ENCODE measurements around the gene NTN1.
"Not testable (repeated sequence)": the region's sequence is repeated elsewhere in the genome, so short reads cannot be mapped to it uniquely, and the experiment has no call there.

NTN1 gene

DNA sequence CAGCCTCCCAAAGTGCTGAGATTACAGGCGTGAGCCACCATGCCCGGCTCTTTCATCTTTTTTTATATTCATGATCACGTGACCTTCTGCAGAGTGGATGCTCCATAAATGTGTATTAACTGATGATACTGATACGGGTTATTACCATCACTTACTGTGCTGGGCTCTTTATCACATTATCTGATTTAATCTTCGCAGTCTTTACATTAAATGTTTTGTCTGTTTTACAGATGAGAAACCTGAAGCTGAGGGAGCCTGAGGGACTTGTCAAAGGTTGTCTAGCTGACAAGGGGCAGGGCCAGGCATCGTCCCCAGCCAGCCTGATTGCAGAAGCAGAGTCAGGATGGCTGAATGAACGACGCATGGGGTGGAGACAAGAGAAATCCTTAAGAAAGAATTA lies 104.4 kb downstream of the NTN1 start:
- DNase-seq, result no peak

DNA sequence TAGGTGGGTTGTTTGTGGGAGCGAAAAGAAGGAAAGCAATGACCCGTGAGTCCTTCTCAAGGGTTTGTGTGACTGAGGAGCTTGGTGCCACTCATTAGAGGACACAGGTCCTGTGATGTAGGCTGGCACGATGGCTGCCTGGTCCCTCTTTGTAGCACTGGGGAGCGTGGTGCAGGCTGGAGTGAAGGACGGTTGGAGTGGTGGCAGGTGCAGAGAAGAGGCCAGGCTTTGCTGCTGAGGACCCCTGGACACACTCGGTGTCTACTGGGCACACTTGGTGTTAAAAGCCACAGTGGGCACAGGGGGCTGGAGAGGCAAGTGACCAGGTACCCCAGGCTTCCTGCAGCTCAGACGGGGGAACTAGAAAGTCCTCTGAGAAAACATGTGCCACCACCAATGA lies 106.0 kb downstream of the NTN1 start:
- DNase-seq, result no peak

DNA sequence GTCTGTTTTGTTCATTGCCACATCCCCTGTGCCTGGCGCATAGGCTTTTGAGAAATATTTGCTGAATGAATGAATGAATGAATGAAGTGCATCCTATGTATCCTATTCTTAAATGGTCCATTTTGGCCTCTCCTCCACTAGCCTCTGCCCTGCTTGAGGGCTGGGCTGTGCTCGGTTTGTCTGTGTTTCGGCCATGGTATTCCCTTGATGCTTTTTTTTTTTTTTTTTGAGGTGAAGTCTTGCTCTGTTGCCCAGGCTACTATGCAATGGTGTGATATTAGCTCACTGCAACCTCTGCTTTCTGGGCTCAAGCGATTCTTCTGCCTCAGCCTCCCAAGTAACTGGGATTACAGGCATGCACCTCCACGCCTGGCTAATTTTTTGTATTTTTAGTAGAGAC lies 110.1 kb downstream of the NTN1 start:
- DNase-seq, result no peak

DNA sequence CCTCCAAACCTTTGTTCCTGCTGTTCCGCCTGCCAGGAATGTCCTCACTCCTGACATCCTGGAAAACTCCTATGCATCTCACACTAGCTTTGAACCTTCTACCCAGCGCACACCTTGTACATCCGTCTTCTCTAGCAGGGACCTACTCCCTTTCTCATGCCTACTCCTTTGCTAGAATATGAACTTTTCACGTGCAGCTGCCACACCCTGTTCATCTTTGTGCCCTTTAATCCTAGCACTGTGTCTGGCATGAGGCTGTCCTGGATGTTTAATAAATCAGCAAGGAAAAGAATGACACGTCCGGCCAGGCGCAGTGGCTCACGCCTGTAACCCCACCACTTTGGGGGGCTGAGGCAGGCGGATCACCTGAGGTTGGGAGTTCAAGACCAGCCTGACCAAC lies 111.0 kb downstream of the NTN1 start:
- DNase-seq, result no peak

- DNase-seq, result no peak
Observed at GRCh38 chr17:9132944-9133610, 111.8 kb downstream of the NTN1 start.

GRCh38 chr17:9138161-9138717 lies 116.9 kb downstream of the NTN1 start:
- DNase-seq, result no peak

GRCh38 chr17:9139695-9140094 lies 118.4 kb downstream of the NTN1 start:
- no peak for DNase-seq

- no peak for DNase-seq
Observed at GRCh38 chr17:9140550-9141424, 119.5 kb downstream of the NTN1 start.

DNA sequence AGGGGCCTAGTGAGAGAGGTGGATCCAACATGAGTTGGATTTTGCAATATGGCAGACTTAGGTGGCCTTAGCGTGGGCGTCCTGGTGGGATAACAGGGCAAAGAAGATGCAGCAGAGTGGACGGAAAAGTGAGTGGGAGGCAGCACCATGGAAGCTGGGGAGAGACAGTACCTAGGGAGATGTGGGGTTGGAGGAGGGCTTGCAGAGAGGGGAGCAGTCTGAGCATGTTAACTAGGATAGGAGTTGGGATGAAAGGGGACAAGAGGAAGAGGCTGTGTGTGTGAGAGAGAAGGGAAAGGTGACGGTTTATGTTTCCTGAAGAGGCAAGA lies 120.1 kb downstream of the NTN1 start:
- DNase-seq, result no peak

GRCh38 chr17:9142772-9143494 lies 121.6 kb downstream of the NTN1 start:
- no peak for DNase-seq

GRCh38 chr17:9144502-9145249 lies 123.4 kb downstream of the NTN1 start:
- DNase-seq, result no peak

DNA sequence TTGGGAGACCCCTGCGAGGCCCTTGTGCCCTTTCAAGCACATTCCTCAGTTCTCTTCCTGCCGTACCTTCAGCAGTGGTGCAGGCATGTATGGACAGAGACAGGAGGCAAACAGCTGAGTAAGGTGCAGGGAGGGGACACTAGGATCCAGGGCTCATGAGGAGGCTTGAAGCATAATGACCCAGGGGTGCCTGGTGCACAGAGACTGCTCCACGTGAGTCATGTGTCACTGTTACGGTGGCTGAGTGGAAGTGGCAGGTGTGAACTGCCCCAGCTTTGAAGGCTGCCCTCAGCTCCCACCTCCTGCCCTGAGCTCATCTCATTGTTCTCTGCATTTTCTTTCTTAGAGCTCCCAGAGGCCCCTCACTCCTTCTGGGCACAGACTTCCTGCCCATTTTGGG lies 124.8 kb downstream of the NTN1 start:
- no peak for DNase-seq

DNA sequence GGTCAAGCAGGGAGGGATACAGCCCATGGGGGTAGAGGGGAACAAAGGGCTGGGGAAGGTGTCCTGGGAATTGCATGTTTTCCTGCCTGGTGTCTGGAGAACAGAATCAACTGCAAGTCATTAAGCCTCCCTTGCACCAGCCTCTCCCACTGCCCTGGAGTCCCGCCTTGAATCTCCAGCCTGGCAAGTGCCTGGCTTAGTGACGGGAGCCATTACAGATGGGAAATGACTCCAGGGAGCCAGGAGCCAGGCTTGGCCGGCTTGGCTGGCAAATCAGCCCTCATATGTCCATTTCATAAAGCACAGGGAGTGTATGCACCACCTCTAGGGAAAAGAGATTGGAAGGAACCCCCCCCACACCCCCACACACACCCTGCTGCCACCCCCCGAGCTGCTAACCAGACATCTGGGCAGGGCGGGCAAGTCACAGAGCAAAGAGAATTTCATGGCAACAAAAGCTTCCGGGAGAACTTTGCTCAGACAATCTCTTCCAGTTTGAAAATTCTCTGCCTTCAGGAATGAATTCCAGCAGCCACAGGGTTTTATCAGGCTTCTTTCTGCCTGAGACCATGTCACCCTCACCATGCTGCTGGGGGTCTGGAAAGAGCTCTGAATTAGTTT lies 127.7 kb downstream of the NTN1 start:
- no peak for DNase-seq

DNA sequence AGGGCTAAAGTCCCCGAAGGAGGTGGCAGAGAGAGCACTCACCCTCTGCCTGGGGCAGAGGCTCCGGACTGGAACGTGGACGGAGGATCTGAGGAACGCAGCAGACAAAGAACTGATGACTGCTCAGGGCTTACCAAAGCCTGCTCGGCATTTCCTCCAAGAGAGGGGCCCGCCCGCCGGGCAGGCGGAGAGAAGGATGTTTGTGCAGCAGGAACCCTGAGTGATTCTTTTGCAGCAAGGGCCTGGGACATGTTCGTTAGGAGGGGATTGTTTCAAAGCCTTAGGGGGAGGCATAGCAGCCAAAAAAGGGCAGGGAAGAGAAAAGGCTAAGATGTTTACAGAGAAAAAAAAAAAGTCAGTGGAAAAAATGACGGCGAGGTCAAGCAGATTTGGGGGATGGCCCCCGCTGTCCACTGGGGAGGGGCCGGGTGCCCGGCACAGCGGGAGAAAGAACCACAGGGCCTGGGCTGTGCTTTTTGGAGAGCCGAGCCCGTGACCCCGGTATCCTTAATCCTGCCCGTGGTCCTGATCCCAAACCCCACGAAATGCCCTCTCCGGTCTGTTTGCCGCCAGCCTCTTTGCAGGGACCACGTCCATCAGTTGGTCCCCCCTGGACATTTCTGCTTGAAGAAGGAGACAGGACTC lies 129.3 kb downstream of the NTN1 start:
- DNase-seq, result no peak

DNA sequence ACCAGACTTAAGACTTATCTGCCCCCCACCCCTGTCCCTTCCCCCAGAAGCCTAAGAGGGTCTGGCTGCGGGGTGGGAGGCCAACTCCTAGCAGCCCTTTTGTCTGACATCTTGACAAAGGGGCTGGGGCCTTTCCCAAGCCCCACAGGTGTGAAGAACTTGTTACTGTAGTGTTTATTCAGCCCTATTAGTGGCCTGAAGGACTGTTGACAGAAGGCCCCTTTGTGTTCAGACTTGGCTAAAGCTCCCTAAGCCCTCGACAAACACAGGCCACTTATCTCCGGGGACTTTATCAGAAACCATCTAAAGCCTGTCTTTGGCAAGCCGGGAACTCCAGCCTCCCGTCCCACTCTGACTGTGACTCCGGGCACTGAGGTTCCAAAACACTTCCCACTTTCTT lies 129.8 kb downstream of the NTN1 start:
- DNase-seq, result no peak

DNA sequence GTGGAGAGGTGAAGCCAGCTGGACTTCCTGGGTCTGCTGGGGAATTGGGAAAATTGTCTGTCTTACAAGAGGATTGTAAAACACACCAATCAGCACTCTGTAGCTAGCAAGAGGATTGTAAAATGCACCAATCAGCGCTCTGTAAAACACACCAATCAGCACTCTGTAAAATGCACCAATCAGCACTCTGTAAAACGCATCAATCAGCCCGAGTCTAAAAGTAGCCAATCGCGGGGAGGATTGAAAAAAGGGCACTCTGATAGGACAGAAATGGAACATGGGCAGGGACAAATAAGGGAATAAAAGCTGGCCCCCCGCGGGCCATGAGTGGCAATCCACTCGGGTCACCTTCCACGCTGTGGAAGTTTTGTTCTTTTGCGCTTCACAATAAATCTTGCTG lies 130.4 kb downstream of the NTN1 start:
- not testable (repeated sequence) for DNase-seq

DNA sequence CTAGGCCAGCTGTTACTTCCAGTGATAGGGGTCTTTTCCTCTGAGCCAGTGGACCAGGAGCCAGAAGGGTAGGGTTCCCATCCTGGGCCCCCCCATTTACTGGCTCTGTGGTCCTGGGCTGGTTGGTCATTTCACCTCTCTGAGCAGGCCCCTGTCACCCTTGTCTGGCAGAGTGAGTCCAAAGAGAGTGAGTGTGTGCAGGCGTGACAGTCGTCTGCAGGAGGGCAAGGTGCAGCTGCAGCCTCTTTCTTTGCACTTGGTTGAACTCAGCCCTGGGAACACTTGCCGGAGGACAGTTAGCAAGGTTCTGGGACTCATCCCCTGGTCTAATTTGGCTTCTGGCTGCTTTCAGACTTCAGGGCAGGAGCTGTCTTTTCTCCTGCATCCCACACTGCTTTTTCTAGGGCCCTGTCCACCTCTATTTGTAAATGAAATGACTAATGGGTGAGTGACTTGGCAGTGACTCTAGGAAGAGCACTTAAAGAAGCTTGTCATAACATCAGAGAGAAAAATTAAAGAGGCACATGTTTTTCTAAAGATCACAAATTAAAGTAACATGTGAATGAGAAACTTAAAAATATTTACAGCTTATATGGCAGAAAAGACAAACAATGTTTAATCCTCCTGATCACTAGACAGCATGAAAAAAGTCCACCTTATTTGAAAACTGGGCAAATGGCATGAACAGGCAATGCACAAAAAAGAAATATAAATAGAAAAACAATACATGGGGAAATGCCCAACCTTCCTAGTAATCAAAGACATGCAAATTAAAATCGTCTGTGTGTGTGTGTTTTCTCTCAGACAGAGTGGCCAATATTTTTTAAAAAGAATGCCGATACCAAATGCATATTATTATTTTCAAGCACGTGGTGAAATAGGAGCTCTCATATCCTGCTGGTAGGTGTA lies 137.5 kb downstream of the NTN1 start:
- no peak for DNase-seq

DNA sequence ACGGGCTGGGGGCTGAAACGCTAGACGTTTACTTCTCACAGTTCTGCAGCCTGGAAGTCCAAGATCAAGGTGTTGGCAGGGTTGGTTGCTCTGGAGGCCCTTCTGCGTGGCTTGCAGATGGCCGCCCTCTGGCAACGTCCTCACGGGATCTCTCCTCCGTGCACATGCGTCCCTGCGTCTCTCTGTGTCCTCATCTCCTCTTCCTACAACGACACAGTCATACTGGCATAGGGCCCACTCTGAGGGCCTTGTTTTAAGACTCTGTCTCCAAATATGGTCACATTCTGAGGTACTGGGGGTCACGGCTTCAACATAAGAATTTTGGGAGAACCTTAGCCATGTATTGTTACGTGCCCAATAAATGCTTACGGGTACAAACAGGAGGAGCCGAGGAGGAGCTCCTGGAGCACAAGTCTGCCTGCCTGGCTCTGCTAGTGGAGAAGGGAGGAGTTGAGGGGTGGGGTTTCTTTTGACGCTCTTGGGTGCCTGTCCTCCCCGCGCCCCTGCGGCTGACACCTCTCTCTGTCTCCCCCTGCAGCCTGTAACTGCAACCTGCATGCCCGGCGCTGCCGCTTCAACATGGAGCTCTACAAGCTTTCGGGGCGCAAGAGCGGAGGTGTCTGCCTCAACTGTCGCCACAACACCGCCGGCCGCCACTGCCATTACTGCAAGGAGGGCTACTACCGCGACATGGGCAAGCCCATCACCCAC lies 141.1 kb downstream of the NTN1 start:
- DNase-seq, result no peak

DNA sequence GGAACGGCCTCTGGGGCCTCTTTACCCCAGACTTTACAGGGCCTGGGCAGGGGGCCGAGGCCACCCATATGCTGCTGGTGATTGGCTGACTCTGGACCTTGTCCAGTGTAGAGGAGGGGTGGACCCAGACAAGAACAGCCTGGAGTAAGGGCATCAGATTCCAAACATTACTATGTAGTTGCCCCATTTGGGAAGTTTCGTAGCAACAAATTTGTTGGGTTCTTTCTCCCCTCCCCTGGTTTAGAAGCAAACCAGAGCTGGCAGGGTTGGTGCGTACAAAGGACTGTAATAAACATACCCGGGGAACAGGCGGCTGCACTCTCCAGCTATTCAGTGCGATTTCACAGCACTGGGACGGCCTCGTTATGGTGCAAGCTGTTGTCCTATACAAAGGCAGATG lies 145.5 kb downstream of the NTN1 start:
- no peak for DNase-seq

DNA sequence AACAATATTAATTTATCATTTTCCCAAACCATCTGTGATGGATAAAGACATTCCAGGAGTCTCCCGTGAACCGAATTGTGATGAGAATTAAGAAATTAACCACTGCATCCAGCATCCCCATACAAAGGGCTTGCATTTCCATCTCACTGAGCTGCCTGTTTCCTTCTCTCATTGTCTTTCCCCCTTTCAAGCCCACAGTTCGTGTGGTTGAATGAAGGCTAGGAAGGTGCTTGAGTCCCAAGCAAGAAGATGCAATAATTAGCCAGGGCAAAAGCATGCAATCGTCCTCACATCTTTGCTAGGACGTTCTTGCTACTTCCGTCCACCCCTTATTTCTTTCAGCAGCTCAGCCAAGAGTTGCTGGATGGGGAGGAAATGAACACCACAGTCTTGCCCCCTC lies 146.1 kb downstream of the NTN1 start:
- no peak for DNase-seq
